Ovary (tissue), 9 donors: ENCODE results near the gene DLX1. TPM values are rescaled to one million over a fixed set of nuclear protein-coding genes. Genes with fewer than 3 reads are reported as not detected.

Experiments used
- DNase-seq, 5 donors: peaks; one replicate each; pipeline ENCODE4 v3.0.0-alpha.2; 2019 to 2020
- H3K27ac ChIP-seq, 2 donors: fragments of 200-600 bp; one replicate each; pipeline versions ENCODE4 v1.5.1 to v1.8.0; 2019 to 2022
- H3K27me3 ChIP-seq: fragments of 200-600 bp; one replicate; pipeline ENCODE4 v1.8.0; 2022
- H3K36me3 ChIP-seq: fragments of 200-600 bp; sonication (generic); one replicate; pipeline ENCODE4 v1.5.1; 2019
- H3K4me1 ChIP-seq: one replicate; pipeline ENCODE4 v1.8.1; 2013; ENCODE audit warnings: mild to moderate bottlenecking, moderate library complexity; ENCODE audit not compliant: insufficient read depth
- H3K4me3 ChIP-seq: fragments of 200-600 bp; sonication (generic); one replicate; pipeline ENCODE4 v1.5.1; 2017
- H3K9me3 ChIP-seq, 2 donors: fragments of 200-600 bp in 1 of 2; sonication (generic) in 1 of 2; one replicate each; pipeline versions ENCODE4 v1.5.1 to v1.8.1; 2013 to 2019; ENCODE audit warnings: mild to moderate bottlenecking in 1 of 2, moderate library complexity in 1 of 2
- CTCF ChIP-seq, 3 donors: fragments of 450-650 bp in 2 of 3; fragments of 200-600 bp in 1 of 3; IDR thresholded peaks; one replicate each; pipeline versions ENCODE4 v1.5.1 to v1.8.0; 2016 to 2022; ENCODE audit warnings: antibody characterized with exemption in 3 of 3, mild to moderate bottlenecking in 1 of 3
- EP300 ChIP-seq: sonication (generic); formaldehyde crosslinking; IDR thresholded peaks from one replicate; pipeline ENCODE4 v1.6.1; 2017; ENCODE audit warnings: antibody characterized with exemption
- POLR2A ChIP-seq: fragments of 450-650 bp; IDR thresholded peaks from one replicate; pipeline ENCODE4 v1.6.1; 2017; ENCODE audit warnings: antibody characterized with exemption, mild to moderate bottlenecking, moderate library complexity
- WGBS, 3 donors: extraction: QIAGEN DNeasy Blood & Tissue Kit in 1 of 3; methylation state at CpG; one replicate each; pipeline versions ENCODE4 v1.1.5 to v1.1.7; 2013 to 2017; 5-methylcytosine and 5-hydroxymethylcytosine counted together
- intact Hi-C, 4 donors: fragments of 100-400 bp; cut with DNase I; formaldehyde crosslinking; loops; one replicate each; pipeline versions ENCODE4 v1.11.0 to v1.15.1; 2022 to 2023
- polyA plus RNA-seq, 2 donors: library from polyadenylated mRNA; stranded (reverse); fragments of 200-250 nt in 1 of 2; fragments of 350-450 nt in 1 of 2; fragmentation: Illumina TruSeq in 1 of 2; extraction: RNeasy Lipid Tissue Mini Kit (QIAGEN cat#74804) in 1 of 2; gene quantifications; one replicate each; pipeline ENCODE4 v1.2.3, GENCODE V29; 2013 to 2014
- total RNA-seq, 7 donors: library from RNA; depleted of rRNA in 2 of 7; stranded (reverse); fragments of >200 nt in 2 of 7; fragmentation: NEBNext Ultra II Directional in 3 of 7; extraction: Animal tissue kit (Norgen Biotek cat#: 25700) in 3 of 7; gene quantifications; one replicate each; pipeline versions ENCODE4 v1.1.0 to v1.2.4, GENCODE V29; 2016 to 2023
- donor health status: DM: no; HTN: no; CAD: no; lungs with moderate emphysema.
- donor health status: DM: no; HTN: no; CAD: no.
- donor health status: Bipolar disorder and iron deficiency.
- donor health status: DM: yes; HTN: yes; CAD: no.
- donor health status: DM: no; HTN: no; CAD: no.
- donor health status: DM: yes; HTN: yes; CAD: no.

DLX1 gene
- total and polyA plus RNA-seq, 9 donors, result 0.07 to 0.20 (median 0.17) TPM; not detected in 5

- Histone ChIP-seq H3K4me1 (peaks cover 2% of the 10 kb centered on the region), H3K27ac (no peak overlapping the region), H3K36me3 (no peaks in the 10 kb centered on the region), H3K9me3 (no peaks in the 10 kb centered on the region), H3K4me3 (no peak overlapping the region), H3K27me3 (peaks cover 15% of the 10 kb centered on the region)
- 93 to 96% (median 96%) methylated on average over 5 of the region's 5 CpGs for WGBS, 3 donors
- no peak for DNase-seq
- intact Hi-C loops, result no loop called here
- TF ChIP-seq EP300, result no peak
- no peak for TF ChIP-seq CTCF (IDR thresholded peaks at IDR 0.05)
- TF ChIP-seq POLR2A, result no peak
These were observed 5.9 kb upstream of the DLX1 start for GRCh38 chr2:172079416-172079815.

GRCh38 chr2:172079838-172080640 lies 5.3 kb upstream of the DLX1 start:
- Histone ChIP-seq H3K4me1 (peaks cover 6% of the 10 kb centered on the region), H3K27me3 (peaks cover 20% of the 10 kb centered on the region), H3K9me3 (no peaks in the 10 kb centered on the region), H3K36me3 (no peaks in the 10 kb centered on the region), H3K4me3 (no peak overlapping the region), H3K27ac (no peak overlapping the region)
- no peak for DNase-seq
- TF ChIP-seq POLR2A (no peak), CTCF (IDR thresholded peaks at IDR 0.05) (no peak), EP300 (no peak)
- WGBS, 3 donors, result 76 to 82% (median 82%) methylated on average over 38 of the region's 38 CpGs
- intact Hi-C loops, result loop anchor here in 2 of 4 donors (10.0 kb wide), 1 partner anchor 155 kb away; the partner anchor contains the start of gene HAT1 (in 2 of the 2)

GRCh38 chr2:172080641-172081220 lies 4.6 kb upstream of the DLX1 start:
- no peak for TF ChIP-seq EP300
- TF ChIP-seq CTCF (IDR thresholded peaks at IDR 0.05), result no peak
- no peak for TF ChIP-seq POLR2A
- DNase-seq, result no peak
- peaks cover 6% of the 10 kb centered on the region for H3K4me1 ChIP-seq
- peaks cover 20% of the 10 kb centered on the region for H3K27me3 ChIP-seq
- no peaks in the 10 kb centered on the region for H3K9me3 ChIP-seq
- intact Hi-C loops, result loop anchor here in 2 of 4 donors (10.0 kb wide), 1 partner anchor 156 kb away; the partner anchor contains the start of gene HAT1 (in 2 of the 2)
- no peak overlapping the region for H3K4me3 ChIP-seq
- WGBS, 3 donors, result 56 to 68% (median 68%) methylated on average over 25 of the region's 25 CpGs
- H3K27ac ChIP-seq, result no peak overlapping the region
- H3K36me3 ChIP-seq, result no peaks in the 10 kb centered on the region

GRCh38 chr2:172081221-172082022 lies 3.9 kb upstream of the DLX1 start:
- Histone ChIP-seq H3K27me3 (peaks cover 24% of the 10 kb centered on the region), H3K36me3 (no peaks in the 10 kb centered on the region), H3K27ac (no peak overlapping the region), H3K4me3 (no peak overlapping the region), H3K4me1 (peaks cover 6% of the 10 kb centered on the region), H3K9me3 (no peaks in the 10 kb centered on the region)
- no peak for DNase-seq
- intact Hi-C loops, result loop anchor here in 2 of 4 donors (10.0 kb wide), 1 partner anchor 157 kb away; the partner anchor contains the start of gene HAT1 (in 2 of the 2)
- 26 to 43% (median 41%) methylated on average over 28 to 36 of the region's 36 CpGs for WGBS, 3 donors
- TF ChIP-seq POLR2A, result no peak
- no peak for TF ChIP-seq EP300
- TF ChIP-seq CTCF (IDR thresholded peaks at IDR 0.05), result no peak
